GM21825 (cell line): ENCODE data around the gene TMEM218.
A peak's percentile ranks its signal among the peaks of the same experiment; 100 is the strongest.

Experiments used
- ATAC-seq: cut with Tn5 transposase; IDR thresholded peaks from one replicate; pipeline ENCODE4 v1.9.1; 2021; ENCODE audit warnings: mild to moderate bottlenecking, moderate library complexity; ENCODE audit not compliant: unreplicated experiment

Gene TMEM218

DNA sequence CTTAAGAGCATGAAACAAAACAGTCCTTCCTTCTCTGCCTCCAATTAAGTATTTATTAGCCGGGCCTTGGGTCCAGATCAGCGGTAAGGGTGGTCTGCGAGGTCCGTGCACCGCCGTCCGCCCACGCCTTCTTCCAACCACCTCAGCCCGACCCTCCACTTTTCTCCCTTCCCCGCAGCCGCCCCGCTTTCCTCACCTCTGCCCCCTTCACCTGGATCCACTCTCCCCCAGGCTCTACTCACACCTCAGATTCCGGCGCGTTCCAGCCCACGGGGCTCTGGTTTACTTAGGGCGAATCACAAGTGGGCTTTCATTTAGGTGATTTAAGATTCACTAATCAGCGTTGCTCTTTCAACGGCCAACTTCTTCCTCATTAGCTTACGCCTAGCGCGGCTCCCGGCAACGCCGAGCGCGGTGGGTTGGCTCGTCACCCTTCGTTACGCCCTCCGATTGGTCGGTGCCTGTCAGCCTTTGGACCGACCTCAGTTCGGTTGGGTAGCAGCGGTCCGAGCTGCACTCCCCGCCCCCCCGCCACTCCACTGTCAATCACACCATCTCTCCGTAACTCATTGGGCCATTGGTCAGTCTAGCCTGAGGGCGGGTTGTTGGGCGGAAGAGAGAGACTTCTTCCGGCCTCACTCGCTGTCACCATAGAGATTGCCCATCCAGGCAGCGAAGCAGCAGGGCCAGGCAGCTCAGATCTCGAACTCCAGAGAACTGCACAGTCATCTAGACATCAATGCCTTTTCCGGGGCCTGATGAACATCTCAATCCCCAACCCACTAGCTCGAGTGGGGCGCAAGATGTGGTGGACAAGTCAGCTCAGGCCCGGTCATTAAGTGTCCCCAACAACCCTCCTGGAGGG, at the start of gene TMEM218:
Gene TMEM218 (minus strand): TSS at position 284 of the 865 bp plus-strand sequence. CDS start 9,385 bp downstream, outside the sequence.
- ATAC-seq = peak; percentile 98

GRCh38 chr11:125157953-125158680, 46.7 kb upstream of the TMEM218 start:
- ATAC-seq = no peak

DNA sequence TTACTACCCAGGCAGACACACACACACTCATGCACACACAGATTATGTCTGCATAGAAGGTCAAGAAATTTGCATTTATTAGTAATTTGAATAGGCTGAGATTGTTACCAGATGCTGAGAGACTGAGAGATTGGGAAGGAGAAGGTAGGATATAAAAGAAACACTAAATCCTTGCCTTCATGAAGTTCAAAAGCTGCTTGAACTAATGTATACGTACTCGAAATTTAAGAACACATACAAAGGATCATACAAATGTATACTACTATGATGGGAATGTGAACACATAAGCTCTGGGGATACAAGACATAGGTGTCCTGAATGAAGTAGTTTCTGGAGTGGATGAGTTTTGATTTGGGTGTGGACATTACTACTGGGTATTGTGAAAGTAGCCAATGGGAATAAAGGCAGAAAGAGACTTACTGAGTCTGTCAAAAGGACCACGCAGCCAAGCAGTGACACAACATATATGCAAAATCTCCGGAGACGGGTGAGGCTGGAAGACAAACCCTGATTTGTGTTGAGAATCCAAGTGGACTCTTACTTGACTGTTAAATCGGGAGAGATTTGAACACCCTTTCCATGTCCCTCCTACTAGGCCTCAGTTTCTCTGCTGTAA, 45.8 kb upstream of the TMEM218 start:
- no peak for ATAC-seq

- ATAC-seq = no peak
Measured at GRCh38 chr11:125156346-125157117, 45.1 kb upstream of the TMEM218 start.

- no peak for ATAC-seq
Measured at GRCh38 chr11:125155767-125156166, 44.3 kb upstream of the TMEM218 start.

DNA sequence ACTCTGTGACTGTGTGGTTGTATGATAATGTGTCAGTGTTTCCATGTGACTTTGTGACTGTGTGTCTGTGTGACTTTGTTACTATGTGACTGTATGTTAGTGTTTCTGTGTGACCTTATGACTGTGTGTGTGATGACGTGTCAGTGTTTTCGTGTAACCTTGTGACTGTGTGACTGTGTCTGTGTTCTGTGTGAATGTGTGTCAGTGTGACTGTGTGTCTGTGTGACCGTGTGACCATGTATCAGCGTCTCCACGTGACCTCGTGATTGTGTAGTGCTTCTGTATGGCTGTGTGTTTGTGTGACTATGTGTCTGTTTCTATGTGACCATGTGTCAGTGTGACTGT, 43.6 kb upstream of the TMEM218 start:
- no peak for ATAC-seq

- no peak for ATAC-seq
Measured at GRCh38 chr11:125154378-125155099, 43.1 kb upstream of the TMEM218 start.

GRCh38 chr11:125153837-125154236, 42.4 kb upstream of the TMEM218 start:
- ATAC-seq = no peak

GRCh38 chr11:125148743-125149142, 37.3 kb upstream of the TMEM218 start:
- ATAC-seq = no peak

DNA sequence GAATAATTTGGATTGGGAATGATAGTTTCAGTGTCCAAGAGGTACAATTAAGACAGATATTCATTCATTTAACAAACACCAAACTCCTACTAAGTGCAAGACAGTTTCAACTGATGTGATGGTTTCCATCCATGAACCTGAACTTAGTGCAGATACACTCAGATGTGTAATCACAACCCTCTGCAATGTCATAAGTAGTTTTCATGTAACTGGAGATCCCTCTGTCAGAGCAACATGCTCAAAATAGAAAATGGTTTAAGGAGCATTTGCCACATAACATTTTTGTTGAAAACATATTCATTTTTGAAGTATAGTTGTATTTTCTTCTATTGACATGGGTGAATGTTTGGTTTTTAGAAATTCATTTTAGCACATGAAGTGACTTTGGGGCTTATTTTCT, 36.6 kb upstream of the TMEM218 start:
- no peak for ATAC-seq

DNA sequence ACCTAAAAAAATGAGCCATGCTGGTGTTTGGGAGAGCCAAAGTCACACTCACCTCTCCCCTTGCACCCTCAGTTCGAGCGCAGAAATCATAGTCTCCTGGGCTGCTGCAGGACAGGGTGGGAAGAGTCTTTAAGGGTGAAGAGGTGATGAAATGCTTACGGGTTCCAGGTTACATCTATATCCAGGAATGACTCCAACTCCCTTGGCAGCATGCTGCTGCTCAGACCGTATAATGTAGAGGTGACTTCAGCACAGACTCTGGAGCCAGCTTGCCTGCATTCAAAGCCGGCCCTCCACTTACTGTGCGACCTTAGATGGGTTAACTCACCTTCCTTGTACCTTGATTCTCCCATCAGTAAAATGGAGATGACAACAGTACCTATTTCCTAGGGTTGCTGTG, 35.9 kb upstream of the TMEM218 start:
- no peak for ATAC-seq

DNA sequence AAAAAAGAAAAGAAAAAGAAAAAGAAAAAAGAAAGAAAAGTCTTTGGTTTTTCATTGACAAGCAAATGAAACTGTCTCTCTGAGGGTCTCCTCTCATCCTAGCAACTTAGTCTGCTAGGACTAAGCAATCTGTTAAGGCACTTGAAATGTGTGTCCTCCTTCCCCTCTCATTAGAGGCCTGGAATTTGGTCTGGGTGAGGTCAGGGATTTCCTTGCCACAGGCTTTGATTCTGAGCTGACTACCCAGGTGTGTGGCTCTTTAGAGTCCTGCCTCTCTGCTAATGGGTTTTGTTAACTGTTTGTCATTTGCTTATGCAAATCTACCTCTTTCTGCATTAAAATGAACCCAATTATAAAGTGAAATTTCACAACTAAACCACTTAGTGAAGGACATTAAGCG, 34.8 kb upstream of the TMEM218 start:
- ATAC-seq = no peak

- ATAC-seq = no peak
Measured at GRCh38 chr11:125141686-125142535, 30.5 kb upstream of the TMEM218 start.

DNA sequence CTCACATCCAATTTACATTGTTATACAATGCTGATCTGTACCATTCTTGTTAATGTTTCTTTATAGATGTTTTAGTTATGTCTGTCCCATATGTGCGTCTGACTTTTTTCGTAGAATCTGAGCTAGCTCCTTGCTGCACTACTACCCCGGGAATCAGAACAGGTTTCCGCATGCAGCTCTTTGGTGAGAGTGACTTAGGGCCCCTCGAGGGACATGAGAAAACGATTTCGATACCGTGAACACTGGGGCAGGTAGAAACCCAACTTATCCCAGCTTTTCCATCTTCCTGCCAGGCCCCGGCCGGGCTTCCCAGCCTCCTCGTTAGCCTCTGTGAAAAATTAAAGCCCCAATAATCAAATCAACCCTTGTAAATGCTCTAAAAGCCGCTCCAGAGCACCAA, 29.8 kb upstream of the TMEM218 start:
- ATAC-seq = no peak

DNA sequence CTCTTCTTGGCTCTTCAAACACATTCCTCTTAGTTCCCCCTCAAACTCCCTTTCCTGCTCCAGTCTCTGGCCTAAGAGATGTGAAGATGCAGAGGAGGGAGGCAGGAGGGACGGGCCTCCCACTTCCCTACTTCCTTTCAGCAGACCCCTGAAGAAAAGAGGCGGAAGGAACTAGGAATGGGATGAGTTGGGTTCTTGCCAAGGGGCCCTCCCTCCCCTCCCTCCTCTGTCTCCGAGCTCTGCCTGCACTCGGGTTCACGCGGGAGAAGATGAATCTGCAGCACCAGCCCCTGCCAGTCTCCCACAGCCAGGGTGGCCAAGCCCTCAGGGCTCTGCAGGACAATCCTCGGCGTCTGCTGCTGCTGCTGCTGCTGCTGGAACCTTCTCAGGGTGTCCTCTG, 28.8 kb upstream of the TMEM218 start:
- no peak for ATAC-seq

GRCh38 chr11:125139778-125140177, 28.4 kb upstream of the TMEM218 start:
- ATAC-seq = no peak

GRCh38 chr11:125138966-125139365, 27.5 kb upstream of the TMEM218 start:
- no peak for ATAC-seq

- ATAC-seq = no peak
Measured at GRCh38 chr11:125136001-125136400, 24.6 kb upstream of the TMEM218 start.

DNA sequence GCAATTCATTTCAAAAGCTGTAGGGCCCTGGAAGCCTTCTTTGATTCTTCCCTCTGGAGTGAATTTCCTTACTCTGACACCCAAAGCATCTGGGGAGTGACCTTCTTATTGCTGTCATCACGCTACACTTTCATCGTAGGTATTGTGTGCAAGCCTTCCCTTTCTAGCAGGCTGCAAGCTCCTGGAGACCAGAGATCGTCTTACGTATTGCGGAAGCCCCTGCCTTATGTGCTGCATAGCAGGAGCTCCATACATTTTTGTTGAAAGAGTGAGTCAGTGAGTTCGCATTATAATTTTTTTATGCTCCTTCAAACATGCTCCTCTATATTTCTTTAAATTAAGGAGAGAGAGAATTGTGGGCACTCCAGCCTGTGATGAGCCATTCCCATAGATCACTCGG, 21.2 kb upstream of the TMEM218 start:
- ATAC-seq = no peak
